Prostate gland (tissue), 2 donors: ENCODE measurements around the gene STARD10.

Source experiments
- CTCF ChIP-seq, 4 experiments: fragments of 200-600 bp in 2 of 4; fragments of 450-650 bp in 2 of 4; sonication (generic) in 2 of 4; IDR thresholded peaks; 1 replicate in 3 of 4; 2 replicates in 1 of 4; pipeline ENCODE4 v1.5.1; 2016 to 2019; ENCODE audit warnings: antibody characterized with exemption in 4 of 4, mild to moderate bottlenecking in 2 of 4, moderate library complexity in 2 of 4
- POLR2A ChIP-seq: fragments of 450-650 bp; IDR thresholded peaks from one replicate; pipeline ENCODE4 v1.6.1; 2016; ENCODE audit warnings: antibody characterized with exemption, mild to moderate bottlenecking

- TF ChIP-seq CTCF (IDR thresholded peaks at IDR 0.05): no peak
- no peak for TF ChIP-seq POLR2A
Observed at GRCh38 chr11:72755713-72756285, 38.0 kb downstream of the STARD10 start.
